Urothelium cell line (cell line): ENCODE data around the gene OGFOD3.
"Not testable (repeated sequence)": the region's sequence is repeated elsewhere in the genome, so short reads cannot be mapped to it uniquely, and the experiment has no call there.

Experiments
- DNase-seq: peaks from one replicate; pipeline ENCODE4 v3.0.0; 2011; ENCODE audit warnings: low spot score, mixed read lengths
- FAIRE-seq: peaks from 2 replicates; lab custom pipeline; 2011; peaks lifted over from hg19 to GRCh38; lab: Jason Lieb, UNC

The OGFOD3 gene

DNA sequence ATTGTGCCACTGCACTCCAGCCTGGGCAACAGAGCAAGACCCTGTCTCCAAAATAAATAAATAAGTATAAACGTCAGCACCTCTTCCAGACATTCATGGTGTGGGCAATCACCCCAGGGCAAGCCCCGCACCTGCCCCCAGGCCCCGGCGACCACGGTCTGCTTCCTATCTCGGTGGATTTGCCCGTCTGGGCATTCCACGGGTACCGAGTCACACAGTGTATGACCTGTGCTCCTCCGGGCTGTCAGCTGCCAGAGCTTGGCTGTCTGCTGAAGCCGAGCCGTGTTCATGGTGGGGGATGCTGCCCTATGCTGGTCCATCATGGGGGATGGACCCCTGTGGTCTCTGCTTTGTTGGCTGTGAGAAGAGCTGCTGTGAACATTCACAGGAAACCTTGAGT, 16.7 kb upstream of the OGFOD3 start:
- DNase-seq (no peak), FAIRE-seq (no peak)

DNA sequence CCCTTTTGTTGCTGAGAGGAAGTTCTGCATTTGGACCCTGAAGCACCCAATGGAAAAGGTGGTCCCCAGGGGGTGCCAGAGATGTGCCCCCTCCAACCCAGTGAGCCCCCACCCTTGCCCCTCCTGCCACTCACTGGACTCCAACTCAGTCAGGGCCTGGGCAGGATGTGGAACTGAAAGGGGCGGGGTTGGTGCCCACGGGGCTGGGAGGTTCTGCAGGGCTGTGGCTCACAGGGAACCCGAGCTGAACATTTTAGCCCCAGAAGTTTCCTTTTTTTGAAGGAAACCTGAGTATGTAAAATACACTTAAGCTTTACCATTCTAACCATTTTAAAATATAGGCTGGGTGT, 15.8 kb upstream of the OGFOD3 start:
- no peak for FAIRE-seq
- no peak for DNase-seq

DNA sequence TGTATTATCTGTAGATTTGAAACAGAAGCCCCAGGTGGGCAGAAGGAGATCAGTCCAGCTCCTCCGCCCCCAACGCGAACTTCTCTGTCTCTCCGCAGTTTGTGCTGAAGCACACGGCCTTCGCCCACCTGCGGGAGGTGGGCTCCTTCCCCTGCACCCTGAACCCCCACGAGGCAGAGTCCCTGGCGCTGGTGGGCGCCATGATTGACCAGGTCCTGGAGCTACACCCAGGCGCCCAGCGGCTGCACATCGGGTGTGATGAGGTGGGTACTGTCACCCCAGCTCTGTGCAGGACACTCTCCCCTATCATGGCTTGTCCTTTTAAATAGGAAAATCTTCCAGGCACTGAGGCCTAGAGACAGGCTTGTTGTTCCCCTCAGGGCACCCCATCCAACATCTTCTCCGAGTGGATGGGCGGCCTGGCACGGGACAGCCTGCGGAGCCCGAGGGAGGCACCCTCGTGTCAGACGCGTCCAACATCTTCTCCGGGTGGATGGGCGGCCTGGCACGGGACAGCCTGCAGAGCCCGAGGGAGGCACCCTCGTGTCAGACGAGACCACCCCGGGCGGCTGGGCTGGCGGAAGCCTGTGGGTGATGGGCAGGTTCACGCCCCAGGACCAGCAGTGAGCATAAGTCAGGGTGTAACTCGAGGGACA, 15.3 kb upstream of the OGFOD3 start:
- DNase-seq (no peak), FAIRE-seq (no peak)

DNA sequence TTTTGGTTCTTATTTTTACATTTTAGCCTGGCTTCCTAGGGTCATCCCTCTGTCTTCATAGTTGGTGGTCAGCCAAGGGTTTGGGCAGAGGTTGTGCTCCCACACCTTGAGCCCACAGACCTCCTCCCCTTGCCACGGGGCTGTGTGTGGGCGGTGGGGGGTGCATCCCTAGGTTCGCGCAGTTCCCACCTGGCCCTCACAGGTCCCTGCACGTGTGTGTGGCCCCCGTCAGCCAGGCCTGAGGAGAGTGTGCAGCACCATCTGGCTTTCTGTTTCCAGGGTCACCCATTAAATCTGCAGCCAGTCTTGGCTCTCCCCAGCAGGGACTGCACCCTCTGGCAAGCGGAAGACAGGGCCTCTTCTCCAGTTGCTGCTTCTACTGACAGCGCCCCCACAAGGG, 13.6 kb upstream of the OGFOD3 start:
- FAIRE-seq (peak; percentile 62), DNase-seq (no peak)

DNA sequence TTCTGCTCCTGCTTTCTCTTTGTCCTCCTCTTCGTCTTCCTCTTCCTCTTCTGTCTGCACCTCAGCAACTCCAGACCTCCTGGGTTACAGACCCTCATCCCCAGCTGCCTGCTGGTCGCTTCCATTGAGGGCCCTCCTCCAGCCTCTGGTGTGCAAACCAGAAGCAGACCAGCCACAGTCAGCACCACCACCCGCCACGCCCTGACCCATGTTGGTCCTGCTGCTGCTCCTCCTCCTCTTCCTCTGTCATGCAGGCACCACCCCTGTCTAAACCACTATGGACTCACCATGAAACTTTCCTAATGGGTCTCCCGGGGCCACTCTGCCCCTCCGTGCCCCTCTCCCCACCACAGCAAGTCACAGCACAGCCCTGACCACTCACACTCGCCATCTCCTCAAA, 11.4 kb upstream of the OGFOD3 start:
- FAIRE-seq = peak; percentile 46
- no peak for DNase-seq

DNA sequence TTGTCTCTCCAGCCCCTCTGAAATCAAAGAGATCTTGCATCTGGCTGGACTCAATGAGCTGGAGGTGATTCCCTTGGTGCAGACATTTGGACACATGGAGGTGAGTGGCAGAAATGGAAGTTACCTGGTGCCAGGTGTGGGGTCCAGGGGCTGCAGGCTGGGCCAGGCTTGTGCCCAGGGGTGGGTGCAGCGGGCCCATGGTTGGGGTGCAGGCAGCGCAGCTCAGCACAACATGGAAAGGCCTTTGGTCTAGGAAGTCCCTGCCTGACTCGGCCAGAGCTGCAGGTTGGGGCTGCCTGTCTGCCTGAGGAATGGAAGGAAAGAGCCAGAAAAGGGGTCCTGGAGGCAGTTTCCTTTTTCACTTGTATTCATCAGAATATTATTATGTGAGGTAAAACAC, 10.2 kb upstream of the OGFOD3 start:
- FAIRE-seq (no peak), DNase-seq (no peak)

DNA sequence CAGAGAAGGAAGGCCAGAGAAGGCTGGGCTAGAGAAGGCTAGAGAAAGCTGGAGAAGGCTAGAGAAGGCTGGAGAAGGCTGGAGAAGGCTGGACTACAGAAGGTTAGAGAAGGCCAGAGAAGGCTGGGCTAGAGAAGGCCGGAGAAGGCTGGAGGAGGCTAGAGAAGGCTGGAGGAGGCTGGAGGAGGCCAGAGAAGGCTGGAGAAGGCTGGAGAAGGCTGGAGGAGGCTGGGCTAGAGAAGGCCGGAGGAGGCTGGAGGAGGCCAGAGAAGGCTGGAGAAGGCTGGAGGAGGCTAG, 6.4 kb upstream of the OGFOD3 start:
- FAIRE-seq = no peak
- DNase-seq = no peak

DNA sequence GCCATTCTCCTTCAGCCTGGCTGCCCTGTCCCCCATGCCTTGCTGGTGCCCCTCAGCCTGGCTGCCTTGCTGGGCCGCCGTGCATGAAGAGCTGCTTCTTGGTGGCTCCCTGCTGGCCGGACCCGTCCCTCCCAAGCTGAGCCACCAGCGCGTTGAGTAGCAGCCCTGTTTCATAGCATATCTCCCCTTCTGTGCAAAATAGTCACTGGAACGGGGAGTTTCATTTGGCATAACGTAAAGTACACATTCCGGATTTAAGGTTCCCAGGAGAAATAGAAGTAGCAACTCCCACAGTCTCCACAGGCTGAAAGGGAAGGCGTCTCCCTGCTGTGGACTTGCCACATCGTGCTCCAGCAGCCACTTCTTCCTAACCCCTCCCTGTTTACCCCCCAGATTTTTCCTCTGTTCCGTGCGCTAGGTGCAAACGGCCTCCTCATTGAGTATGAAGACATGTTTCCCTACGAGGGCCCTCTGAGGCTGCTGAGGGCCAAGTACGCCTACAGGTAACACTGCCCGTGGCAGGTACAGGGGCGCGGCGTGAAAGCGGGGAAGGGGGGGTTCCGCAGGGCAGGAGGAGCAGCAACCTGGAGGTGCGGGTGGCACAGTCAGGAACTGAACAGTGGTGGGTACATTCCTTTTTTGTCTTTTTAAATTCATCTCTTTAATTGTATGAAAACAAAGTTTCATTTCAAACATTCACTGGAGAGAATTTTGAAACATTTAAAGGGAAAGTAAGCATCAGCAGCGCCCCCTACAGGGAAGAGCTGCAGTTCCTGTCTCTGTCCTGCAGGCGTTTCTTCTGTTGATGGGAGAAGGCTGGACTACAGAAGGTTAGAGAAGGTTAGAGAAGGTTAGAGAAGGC, 5.8 kb upstream of the OGFOD3 start:
- FAIRE-seq (no peak), DNase-seq (peak; percentile 40)

DNA sequence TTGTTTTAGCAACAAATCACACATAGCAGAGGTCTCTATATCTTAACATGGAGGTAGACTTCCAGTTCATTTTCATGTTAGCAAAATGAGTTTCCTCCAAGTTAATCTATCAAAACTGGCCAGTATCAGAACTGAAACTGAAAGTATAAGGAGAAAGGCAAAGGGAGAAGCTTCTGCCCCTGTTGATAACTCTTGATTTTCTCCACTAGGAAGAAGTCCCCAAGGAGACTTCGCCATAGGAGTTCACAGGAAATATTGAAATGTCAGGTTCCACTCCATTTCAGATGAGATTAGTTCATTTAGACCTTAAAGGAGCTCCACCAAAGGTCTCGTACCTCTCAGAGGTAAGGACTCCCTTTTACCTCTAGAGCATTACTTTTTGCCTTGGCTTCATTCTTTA, 1.2 kb upstream of the OGFOD3 start:
- DNase-seq = no peak
- no peak for FAIRE-seq

DNA sequence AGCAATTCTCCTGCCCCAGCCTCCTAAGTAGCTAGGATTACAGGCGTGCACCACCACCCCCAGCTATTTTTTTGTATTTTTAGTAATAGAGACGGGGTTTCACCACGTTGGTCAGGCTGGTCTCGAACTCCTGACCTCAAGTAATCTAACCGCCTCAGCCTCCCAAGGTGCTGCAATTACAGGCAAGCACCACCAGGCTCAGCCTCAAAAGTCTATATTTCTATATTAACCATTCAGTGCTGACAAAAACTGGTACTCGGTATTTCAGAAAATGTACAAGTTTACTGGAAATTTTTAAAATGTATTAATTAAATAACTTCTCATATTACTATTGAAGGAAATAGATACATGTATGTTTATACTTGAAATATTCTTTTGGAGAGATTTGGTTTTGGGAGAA, 1.6 kb downstream of the OGFOD3 start:
- FAIRE-seq = no peak
- no peak for DNase-seq

DNA sequence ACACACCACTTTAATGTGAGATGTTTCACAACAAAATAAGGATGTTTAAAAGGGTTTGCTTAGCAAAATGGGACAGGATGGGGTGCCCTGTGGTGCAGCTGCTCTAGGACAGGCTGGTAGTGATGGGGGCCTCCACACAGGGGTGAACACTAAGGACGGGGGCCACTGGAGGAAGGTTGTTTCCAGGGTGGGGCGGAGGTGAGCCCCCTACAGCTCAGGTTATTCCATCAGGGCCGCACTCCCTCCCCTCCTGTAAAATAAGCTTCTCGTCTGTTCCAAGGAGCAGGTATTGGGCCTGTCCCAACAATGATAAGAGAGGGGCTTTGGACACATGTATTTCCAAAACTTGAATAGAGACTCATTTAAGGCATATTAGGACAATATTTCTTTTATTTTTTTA, 2.1 kb downstream of the OGFOD3 start:
- DNase-seq (no peak), FAIRE-seq (no peak)

DNA sequence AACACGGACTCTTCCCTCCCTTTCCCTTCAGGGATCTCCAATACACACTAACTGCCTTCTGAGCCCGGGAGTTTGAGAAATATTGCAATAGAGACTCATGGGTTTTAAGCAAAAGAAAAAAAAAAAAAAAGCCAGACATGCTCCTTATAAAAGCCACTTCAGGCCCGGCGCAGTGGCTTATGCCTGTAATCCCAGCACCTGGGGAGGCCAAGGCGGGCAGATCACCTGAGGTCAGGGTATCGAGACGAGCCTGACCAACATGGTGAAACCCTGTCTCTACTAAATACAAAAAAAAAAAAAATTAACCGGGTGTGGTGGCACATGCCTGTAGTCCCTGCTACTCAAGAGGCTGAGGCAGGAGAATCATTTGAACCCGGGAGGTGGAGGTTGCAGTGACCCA, 2.6 kb downstream of the OGFOD3 start:
- DNase-seq = no peak
- FAIRE-seq = no peak

DNA sequence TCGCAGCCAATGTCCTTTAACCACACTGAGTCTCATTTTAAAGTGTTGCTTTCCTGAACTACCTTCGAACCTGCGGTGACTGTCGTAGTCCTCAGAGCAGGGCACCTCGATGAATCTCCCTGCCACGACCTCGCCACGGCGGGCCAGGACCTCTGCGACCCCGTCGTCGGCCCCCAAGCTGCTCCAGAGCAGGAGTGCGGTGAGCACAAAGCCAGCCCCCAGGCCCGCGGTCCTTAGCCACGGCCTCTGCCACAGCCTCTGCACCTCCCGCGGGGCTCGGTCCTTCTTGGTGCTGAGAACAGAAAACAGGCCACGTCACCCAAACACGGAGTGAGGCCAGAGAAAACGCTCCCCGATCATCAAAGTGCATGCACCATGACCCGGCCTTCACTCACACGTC, 3.0 kb downstream of the OGFOD3 start:
- no peak for DNase-seq
- FAIRE-seq = no peak

DNA sequence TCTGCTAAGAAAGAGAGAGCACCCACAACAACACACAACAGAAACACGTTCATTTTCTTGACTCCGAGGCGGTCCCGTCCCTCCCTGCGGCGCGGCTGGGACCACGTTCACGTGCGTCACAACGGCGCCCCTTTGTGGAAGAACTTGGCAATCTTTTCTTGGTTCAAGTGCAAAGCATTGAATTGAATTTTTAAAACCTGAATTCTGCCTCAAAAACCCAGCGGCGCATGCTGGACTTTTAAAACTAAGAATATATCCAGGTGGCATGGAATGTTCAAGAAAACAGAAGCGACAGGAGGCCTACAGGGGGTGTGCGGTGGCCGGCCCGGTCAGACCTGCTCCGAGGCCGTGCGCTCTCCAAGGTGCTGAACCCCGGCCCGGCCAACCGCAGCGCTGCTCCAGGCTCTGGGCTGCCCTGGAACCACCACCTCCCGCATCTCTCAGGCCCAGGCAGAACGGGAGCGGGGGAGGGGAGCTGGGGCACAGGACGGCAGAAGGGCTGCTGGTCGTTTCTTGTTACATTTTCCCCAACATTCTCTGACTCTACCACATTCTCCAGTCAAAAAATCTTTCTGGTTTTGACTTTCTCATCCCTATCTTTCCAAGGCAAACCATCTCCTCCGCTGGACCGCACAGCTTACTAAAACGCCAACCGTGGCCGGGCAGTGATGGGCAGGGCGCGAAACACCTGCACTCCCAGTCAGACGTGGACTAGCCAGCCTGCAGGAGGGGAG, 3.7 kb downstream of the OGFOD3 start:
- peak; percentile 84 for DNase-seq
- no peak for FAIRE-seq

DNA sequence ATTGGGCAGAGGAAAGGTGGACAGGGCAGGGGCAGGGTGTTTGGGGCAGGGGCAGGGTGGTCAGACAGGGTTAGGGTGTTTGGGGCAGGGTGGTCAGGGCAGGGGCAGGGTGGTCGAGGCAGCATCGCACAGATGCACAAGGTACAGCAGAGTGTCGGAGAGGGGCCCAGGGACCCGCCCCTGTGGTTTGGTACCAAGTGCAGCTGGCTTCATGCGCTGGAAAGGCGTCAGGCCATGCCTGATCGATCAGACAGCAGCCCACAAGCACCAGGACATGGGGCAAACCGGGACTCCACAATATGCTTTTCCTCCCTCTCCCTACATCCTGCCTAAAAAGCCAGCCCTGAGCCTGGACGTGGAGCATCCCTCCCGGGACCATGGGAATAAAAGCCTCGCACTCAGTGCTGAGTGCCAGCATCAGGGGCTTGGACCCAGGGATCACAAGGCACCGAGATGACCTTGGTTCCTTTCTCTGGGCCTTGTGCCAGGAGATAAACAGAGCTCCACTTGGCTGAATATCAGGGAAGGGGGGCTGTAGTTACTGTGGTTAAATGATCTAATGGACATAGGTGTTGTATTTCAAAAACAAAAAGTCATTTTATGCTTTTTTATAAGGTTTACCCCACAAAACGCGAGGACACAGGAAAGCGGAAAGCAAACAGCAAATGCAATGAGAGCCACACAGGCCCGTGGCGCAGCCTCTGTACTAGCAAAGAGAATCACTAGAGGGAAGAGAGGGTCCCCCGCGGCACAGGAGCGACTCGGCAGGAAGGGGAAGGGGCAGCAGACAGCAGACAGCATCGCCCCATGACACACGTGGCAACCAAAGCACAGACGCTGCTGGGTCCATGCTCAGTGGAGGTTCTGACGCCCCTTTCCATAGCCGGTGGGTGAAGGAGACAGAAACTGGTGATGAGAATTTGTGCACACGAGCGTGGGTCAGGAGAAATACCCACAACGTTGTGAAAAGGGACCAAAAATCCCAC, 5.6 kb downstream of the OGFOD3 start:
- DNase-seq (no peak), FAIRE-seq (no peak)

DNA sequence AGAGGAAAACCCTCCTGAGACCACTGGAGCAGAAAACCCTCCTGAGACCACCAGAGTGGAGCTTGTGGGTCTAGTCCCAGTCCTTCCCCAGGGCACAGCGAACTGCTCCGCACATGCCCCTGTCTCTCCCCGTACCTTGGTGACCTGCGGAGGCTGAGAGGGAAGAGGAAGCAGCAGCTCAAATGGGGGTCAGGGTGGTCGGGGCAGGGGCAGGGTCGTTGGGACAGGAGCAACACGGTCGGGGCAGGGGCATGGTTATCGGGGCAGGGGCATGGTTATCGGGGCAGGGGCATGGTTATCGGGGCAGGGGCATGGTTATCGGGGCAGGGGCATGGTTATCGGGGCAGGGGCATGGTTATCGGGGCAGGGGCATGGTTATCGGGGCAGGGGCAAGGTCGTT, 6.3 kb downstream of the OGFOD3 start:
- FAIRE-seq, DNase-seq: not testable (repeated sequence)

DNA sequence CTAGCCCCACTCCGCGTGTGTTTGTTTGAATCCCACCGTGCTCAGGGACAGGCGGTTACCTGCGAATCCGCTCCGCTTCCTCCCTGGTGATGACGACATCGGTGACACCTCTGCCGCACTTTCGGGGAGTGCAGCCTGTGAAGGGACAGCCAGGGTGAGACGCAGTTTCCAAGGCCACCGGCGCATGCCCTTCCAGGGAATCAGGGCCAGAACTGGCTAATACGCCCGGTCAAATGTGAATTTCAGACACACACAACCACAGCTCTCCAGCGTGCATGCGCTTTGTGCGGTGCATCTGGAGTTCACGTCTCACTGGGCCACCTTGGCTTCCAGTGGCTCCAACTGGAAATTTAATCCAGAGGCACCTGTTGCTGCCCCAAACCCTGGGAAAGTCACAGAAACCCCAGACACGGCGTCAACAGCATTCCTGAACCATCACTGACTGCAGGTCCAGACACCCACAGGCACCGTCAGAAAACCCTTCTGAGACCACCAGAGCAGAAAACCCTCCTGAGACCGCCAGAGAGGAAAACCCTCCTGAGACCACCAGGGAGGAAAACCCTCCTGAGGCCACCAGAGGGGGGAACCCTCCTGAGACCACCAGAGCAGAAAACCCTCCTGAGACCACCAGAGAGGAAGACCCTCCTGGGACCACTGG, 6.9 kb downstream of the OGFOD3 start:
- DNase-seq (no peak), FAIRE-seq (peak; percentile 30)

DNA sequence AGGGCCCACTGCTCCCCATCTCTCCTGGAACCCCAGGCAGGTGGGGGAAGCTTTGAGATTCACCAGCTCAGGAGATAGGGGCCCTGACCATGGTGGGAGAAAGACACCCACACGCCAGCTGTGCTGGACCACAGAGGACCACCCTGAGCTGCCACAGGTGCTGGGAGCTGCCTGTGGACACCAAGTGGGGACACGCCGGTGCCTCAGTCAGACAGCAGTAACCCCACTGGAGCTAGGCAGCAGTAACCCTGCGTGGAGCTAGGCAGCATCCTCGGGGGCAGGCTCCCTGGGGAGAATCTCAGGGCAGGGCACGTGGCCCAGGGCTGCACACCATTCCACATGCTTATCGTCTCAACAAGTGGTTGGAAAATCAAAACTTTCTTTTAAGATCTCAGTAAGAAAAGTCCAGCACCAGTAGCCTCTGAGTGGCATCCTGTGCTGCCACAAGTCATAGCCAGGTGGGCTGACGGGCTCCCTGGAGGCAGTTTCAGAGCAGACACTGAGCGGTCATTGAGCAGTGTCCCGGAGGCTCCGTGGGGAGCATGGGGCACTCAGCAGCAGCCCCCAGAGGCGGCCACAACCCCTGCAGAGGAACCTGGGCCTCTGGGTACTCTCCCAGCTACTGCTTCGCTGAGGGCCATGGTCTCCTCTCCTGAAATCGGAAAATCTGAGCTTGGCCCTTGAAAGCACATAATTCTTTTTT, 8.2 kb downstream of the OGFOD3 start:
- peak; percentile 17 for FAIRE-seq
- DNase-seq = no peak

DNA sequence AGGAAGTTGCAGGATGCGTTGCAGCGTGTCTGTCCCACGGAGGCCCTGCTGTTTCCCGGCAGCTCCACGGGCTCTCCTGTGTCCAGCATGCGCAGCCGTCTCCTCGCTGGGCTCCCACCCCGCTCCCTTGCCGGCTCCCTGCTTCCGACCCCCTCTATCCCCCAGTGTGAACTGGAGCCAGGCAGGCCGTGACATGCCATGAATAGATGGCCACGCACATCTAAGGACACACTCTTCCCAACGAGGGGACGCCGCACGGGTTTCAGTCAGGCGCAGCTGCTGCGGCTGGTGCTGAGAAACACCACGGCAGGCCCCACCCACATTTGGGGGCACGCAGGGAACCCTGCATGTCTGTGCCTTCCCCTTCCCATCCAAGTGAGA, 9.5 kb downstream of the OGFOD3 start:
- peak; percentile 72 for FAIRE-seq
- DNase-seq = no peak
